Motor neuron (in vitro differentiated cells): ENCODE measurements around the gene FGFR4. TPM values are rescaled to one million over a fixed set of nuclear protein-coding genes. Genes with fewer than 3 reads are reported as not detected.
"Not testable (repeated sequence)": the region's sequence is repeated elsewhere in the genome, so short reads cannot be mapped to it uniquely, and the experiment has no call there.

ENCODE experiments used
- ATAC-seq, 8 experiments: fragments of 200-7000 bp; cut with Tn5 transposase; replicated peaks in 6 of 8; 2 replicates each; pipeline ENCODE4 v1.8.0; 2021; ENCODE audit warnings: mild to moderate bottlenecking in 8 of 8, moderate library complexity in 8 of 8
- H3K27ac ChIP-seq, 2 donors: fragments of 250-450 bp; sonication (Bioruptor Pico); 2 replicates each; pipeline ENCODE4 v1.9.0; 2021; ENCODE audit warnings: antibody characterized with exemption in 2 of 2, mild to moderate bottlenecking in 2 of 2, moderate library complexity in 1 of 2
- H3K4me1 ChIP-seq, 2 donors: fragments of 250-450 bp; sonication (Bioruptor Pico); replicated peaks in 1 of 2; 2 replicates each; pipeline ENCODE4 v1.6.1; 2021; ENCODE audit warnings: antibody characterized with exemption in 2 of 2, mild to moderate bottlenecking in 2 of 2, moderate library complexity in 1 of 2
- H3K4me3 ChIP-seq, 5 donors: fragments of 250-450 bp; sonication (Bioruptor Pico); 2 replicates each; pipeline ENCODE4 v1.9.0; 2021; ENCODE audit warnings: antibody characterized with exemption in 5 of 5, mild to moderate bottlenecking in 5 of 5, moderate library complexity in 4 of 5
- WGBS, 10 experiments: fragments of 450-650 bp; shearing (Covaris generic); methylation state at CpG; one replicate each; pipeline ENCODE4 v1.0.0; 2022; 5-methylcytosine and 5-hydroxymethylcytosine counted together
- in situ Hi-C, 9 experiments: fragments of 400-800 bp; cut with MboI; loops; one replicate each; pipeline ENCODE4 v1.15.0; 2021; ENCODE audit warnings: low sequenced_read_pairs in 9 of 9, low pct_unique_long_range_greater_than_20kb in 2 of 9; ENCODE audit not compliant: unreplicated experiment in 9 of 9
- total RNA-seq, 8 experiments: library from RNA; unstranded; fragments of 300-600 nt; gene quantifications; 2 replicates each; pipeline versions ENCODE4 v1.2.3 to v1.2.4, GENCODE V29; 2022

Gene FGFR4
- 10 to 100 TPM in 1 of 8 experiments, 1 to 10 TPM in 6, under 1 TPM in 1; 0.98 to 11.2 (median 2.2) TPM for total RNA-seq

- peak; percentile 41 to 81 (median 66) for ATAC-seq
- H3K4me1 ChIP-seq: peaks cover 3 to 14% of the 10 kb centered on the region in 2 donors
- in situ Hi-C loops: no loop called here
- no peak within 1 kb of the TSS for H3K27ac ChIP-seq
- WGBS, 10 experiments: 2% methylated on average over 11 of the region's 68 CpGs; no CpG with 5 or more reads in 9 of the 10 experiments
- peak within 1 kb of the TSS in 4 of 5 donors; percentile 14 to 29 (median 20) for H3K4me3 ChIP-seq
These were observed at the start of gene FGFR4 for GRCh38 chr5:177086654-177087397. Gene FGFR4 (plus strand): TSS chr5:177086915. CDS start chr5:177089603, 2,688 bp downstream.

- Histone ChIP-seq H3K27ac (no peak overlapping the region), H3K4me3 (no peak overlapping the region), H3K4me1 (peaks cover 0 to 14% of the 10 kb centered on the region in 2 donors)
- WGBS, 10 experiments: 81 to 100% (median 95%) methylated on average over 1 to 5 of the region's 5 CpGs
- no peak for ATAC-seq
- in situ Hi-C loops: no loop called here
These were observed 49.8 kb upstream of the FGFR4 start for GRCh38 chr5:177036921-177037320.

GRCh38 chr5:177040814-177041420 is 45.8 kb upstream of the FGFR4 start:
- in situ Hi-C loops: no loop called here
- H3K27ac ChIP-seq: no peak overlapping the region
- no peak for ATAC-seq
- H3K4me1 ChIP-seq: peaks cover 0 to 10% of the 10 kb centered on the region in 2 donors
- H3K4me3 ChIP-seq: no peak overlapping the region
- WGBS, 10 experiments: 42 to 100% (median 83%) methylated on average over 1 to 3 of the region's 3 CpGs; no CpG with 5 or more reads in 2 of the 10 experiments

- ATAC-seq: no peak
- H3K4me3 ChIP-seq: no peak overlapping the region
- no peak overlapping the region for H3K27ac ChIP-seq
- 63 to 100% (median 100%) methylated on average over 1 to 2 of the region's 2 CpGs; no CpG with 5 or more reads in 2 of the 10 experiments for WGBS, 10 experiments
- H3K4me1 ChIP-seq: no peaks in the 10 kb centered on the region
- in situ Hi-C loops: no loop called here
These were observed 44.8 kb upstream of the FGFR4 start for GRCh38 chr5:177041936-177042335.

- ATAC-seq: no peak
- in situ Hi-C loops: no loop called here
- no peaks in the 10 kb centered on the region for H3K4me1 ChIP-seq
- no peak overlapping the region for H3K4me3 ChIP-seq
- H3K27ac ChIP-seq: no peak overlapping the region
- WGBS, 10 experiments: 94 to 100% (median 99%) methylated on average over 1 to 5 of the region's 6 CpGs; no CpG with 5 or more reads in 4 of the 10 experiments
These were observed 43.6 kb upstream of the FGFR4 start for GRCh38 chr5:177043114-177043513.

- in situ Hi-C loops: no loop called here
- 86 to 100% (median 100%) methylated on average over 1 of the region's 1 CpG; no CpG with 5 or more reads in 2 of the 10 experiments for WGBS, 10 experiments
- Histone ChIP-seq H3K4me3 (no peak overlapping the region), H3K27ac (no peak overlapping the region), H3K4me1 (no peaks in the 10 kb centered on the region)
- ATAC-seq: no peak
These were observed 42.8 kb upstream of the FGFR4 start for GRCh38 chr5:177043958-177044357.

- WGBS, 10 experiments: 83 to 100% (median 93%) methylated on average over 1 of the region's 1 CpG; no CpG with 5 or more reads in 6 of the 10 experiments
- ATAC-seq: no peak
These were observed 42.1 kb upstream of the FGFR4 start for GRCh38 chr5:177044641-177045040.

GRCh38 chr5:177045631-177046030 is 41.1 kb upstream of the FGFR4 start:
- in situ Hi-C loops: no loop called here
- Histone ChIP-seq H3K27ac (no peak overlapping the region), H3K4me1 (no peaks in the 10 kb centered on the region), H3K4me3 (no peak overlapping the region)
- no peak for ATAC-seq
- 79 to 100% (median 94%) methylated on average over 1 to 4 of the region's 4 CpGs; no CpG with 5 or more reads in 2 of the 10 experiments for WGBS, 10 experiments

More at GRCh38 chr5:177044641-177045040, 42.1 kb upstream of the FGFR4 start:
- H3K4me1 ChIP-seq: no peaks in the 10 kb centered on the region
- in situ Hi-C loops: no loop called here
- no peak overlapping the region for H3K4me3 ChIP-seq
- no peak overlapping the region for H3K27ac ChIP-seq

DNA sequence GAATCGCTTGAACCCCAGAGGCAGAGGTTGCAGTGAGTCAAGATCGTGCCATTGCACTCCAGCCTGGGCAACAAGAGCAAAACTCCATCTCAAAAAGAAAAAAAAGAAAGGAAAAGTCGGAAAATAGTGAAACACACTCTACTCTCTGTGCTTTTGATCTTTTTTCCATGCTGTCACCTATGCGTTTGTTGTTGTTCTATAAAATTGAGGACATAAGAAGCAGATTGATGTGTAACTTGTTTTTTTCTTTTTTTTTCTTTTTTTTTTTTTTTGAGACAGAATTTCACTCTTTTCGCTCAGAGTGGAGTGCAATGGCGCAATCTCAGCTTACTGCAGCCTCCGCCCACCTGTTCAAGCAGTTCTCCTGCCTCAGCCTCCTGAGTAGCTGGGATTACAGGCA is 38.2 kb upstream of the FGFR4 start:
- H3K27ac ChIP-seq, in situ Hi-C loops, H3K4me1 ChIP-seq, ATAC-seq, H3K4me3 ChIP-seq: not testable (repeated sequence)
- WGBS, 10 experiments: 68 to 100% (median 95%) methylated on average over 2 to 7 of the region's 7 CpGs

DNA sequence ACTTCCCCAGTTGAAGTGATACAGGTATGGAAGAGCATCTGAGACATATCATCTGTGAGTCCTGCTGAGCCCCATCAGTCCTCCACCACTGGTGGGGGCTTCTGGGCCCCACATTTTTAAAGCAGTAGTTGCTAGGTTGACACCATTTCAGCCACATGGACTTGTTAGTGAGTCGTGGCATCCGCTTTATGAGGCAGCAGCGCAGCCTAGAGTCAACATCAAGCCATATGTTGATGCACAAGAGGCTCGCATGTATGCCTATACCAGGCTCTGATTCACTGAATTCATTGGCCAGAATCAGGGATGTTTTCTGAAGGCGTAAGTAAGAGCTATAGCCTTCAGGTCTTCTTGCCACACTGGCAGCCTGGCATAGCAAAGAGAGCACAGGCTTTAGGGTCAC is 37.4 kb upstream of the FGFR4 start:
- no peak overlapping the region for H3K4me3 ChIP-seq
- in situ Hi-C loops: no loop called here
- WGBS, 10 experiments: 84 to 100% (median 98%) methylated on average over 1 to 4 of the region's 5 CpGs; no CpG with 5 or more reads in 6 of the 10 experiments

DNA sequence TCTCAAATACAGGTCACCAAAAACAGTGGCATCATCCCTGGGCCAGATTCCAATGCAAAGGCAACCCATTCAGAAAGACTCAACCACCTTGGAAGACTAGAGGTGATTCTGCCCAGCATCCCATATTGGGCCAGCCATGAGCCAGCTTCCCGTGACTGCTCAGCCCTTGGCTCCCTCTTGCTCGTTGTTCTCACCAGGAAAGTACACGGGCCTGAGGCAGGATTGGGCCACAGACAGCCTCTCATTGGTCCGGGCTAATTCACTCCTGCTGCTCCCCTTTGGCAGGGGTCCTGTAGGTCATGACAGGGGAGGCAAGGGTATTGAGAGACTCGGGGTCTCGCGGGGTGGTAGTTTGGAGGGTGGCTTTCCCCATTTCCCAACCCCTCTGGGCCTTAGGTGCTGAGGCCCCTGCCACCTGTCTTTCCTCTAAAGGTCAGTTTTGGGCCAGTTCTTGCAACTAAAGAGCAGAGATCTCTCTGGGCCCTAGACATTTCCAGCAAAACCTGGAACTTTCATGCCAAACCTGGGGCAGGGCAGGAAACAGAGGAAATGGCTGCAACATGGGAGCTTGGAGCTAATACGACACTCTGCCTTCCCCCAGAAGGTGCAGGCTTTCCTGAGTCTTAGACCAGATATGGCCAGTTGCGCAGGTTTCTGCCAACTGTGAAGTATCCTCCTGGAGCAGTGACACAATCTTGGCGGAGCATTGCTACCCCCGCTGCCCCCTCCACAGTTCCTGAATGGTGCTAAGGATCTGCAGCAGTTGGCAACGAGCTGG is 22.0 kb upstream of the FGFR4 start:
- no peak for ATAC-seq
- no peak overlapping the region for H3K4me3 ChIP-seq
- H3K27ac ChIP-seq: no peak overlapping the region
- WGBS, 10 experiments: 60 to 100% (median 93%) methylated on average over 1 to 5 of the region's 12 CpGs; no CpG with 5 or more reads in 2 of the 10 experiments
- in situ Hi-C loops: no loop called here
- no peaks in the 10 kb centered on the region for H3K4me1 ChIP-seq

More for the DNA sequence above, 37.4 kb upstream of the FGFR4 start:
- Histone ChIP-seq H3K4me1 (no peaks in the 10 kb centered on the region), H3K27ac (no peak overlapping the region)
- ATAC-seq: no peak

- in situ Hi-C loops: no loop called here
- no peak overlapping the region for H3K4me3 ChIP-seq
- WGBS, 10 experiments: 52 to 100% (median 80%) methylated on average over 1 to 3 of the region's 6 CpGs; no CpG with 5 or more reads in 5 of the 10 experiments
- no peaks in the 10 kb centered on the region for H3K4me1 ChIP-seq
- no peak overlapping the region for H3K27ac ChIP-seq
- no peak for ATAC-seq
These were observed 21.2 kb upstream of the FGFR4 start for GRCh38 chr5:177065491-177065890.

GRCh38 chr5:177066224-177066623 is 20.5 kb upstream of the FGFR4 start:
- Histone ChIP-seq H3K4me3 (no peak overlapping the region), H3K4me1 (no peaks in the 10 kb centered on the region), H3K27ac (no peak overlapping the region)
- ATAC-seq: peak in 2 of 8 experiments; percentile 87 to 90
- in situ Hi-C loops: no loop called here
- WGBS, 10 experiments: 93 to 100% (median 100%) methylated on average over 1 to 2 of the region's 2 CpGs; no CpG with 5 or more reads in 6 of the 10 experiments
